WTC11 (cell line): ENCODE data around the gene KIF26A. TPM values are rescaled to one million over a fixed set of nuclear protein-coding genes. Genes with fewer than 3 reads are reported as not detected.

ENCODE experiments used
- ATAC-seq: fragments of 200-7000 bp; cut with Tn5 transposase; 2 replicates; pipeline ENCODE4 v1.10.0; 2021; ENCODE audit warnings: mild to moderate bottlenecking, moderate library complexity
- CTCF ChIA-PET: fragments of 300-600 bp; sonication (Branson Sonifier 250); formaldehyde crosslinking; loops from one replicate; lab custom pipeline; 2021; ENCODE audit warnings: antibody characterized with exemption; lab: Charles Lee
- POLR2A ChIA-PET: fragments of 350-600 bp; sonication (Branson Sonifier 250); formaldehyde crosslinking; loops from one replicate; lab custom pipeline; 2021; ENCODE audit warnings: antibody characterized with exemption; lab: Charles Lee
- DNase-seq: peaks from one replicate; pipeline ENCODE4 v3.0.0; 2021; ENCODE audit warnings: low spot score
- H3K27ac Mint-ChIP-seq: 2 replicates; pipeline ENCODE4 v1.8.0; 2021; ENCODE audit warnings: mixed read lengths
- H3K27me3 Mint-ChIP-seq: 2 replicates; pipeline ENCODE4 v1.8.0; 2021; ENCODE audit warnings: low read depth, mild to moderate bottlenecking, moderate library complexity, mixed read lengths
- H3K36me3 Mint-ChIP-seq: 2 replicates; pipeline ENCODE4 v1.8.0; 2021; ENCODE audit warnings: mixed read lengths
- H3K4me1 Mint-ChIP-seq: 2 replicates; pipeline ENCODE4 v1.8.0; 2022; ENCODE audit warnings: mixed read lengths
- H3K4me3 Mint-ChIP-seq: 2 replicates; pipeline ENCODE4 v1.8.0; 2021; ENCODE audit warnings: mild to moderate bottlenecking, moderate library complexity, mixed read lengths
- H3K9me3 Mint-ChIP-seq: 2 replicates; pipeline ENCODE4 v1.8.0; 2021; ENCODE audit warnings: mixed read lengths
- FOXK1 ChIP-seq: sonication (generic); formaldehyde crosslinking; IDR thresholded peaks from 2 replicates; pipeline ENCODE4 v1.8.0; 2022; ENCODE audit warnings: mild to moderate bottlenecking, moderate library complexity, missing genetic modification reagents
- GABPB1 ChIP-seq: sonication (generic); formaldehyde crosslinking; IDR thresholded peaks from 2 replicates; pipeline ENCODE4 v1.8.1; 2023; ENCODE audit warnings: mild to moderate bottlenecking, missing genetic modification reagents
- GTF2I ChIP-seq: fragments of 250-450 bp; sonication (Bioruptor Pico); conservative IDR thresholded peaks from 2 replicates; pipeline ENCODE4 v1.4.0; 2021; ENCODE audit warnings: mild to moderate bottlenecking
- HMGA2 ChIP-seq: fragments of 250-450 bp; sonication (Bioruptor Pico); IDR thresholded peaks from 2 replicates; pipeline ENCODE4 v1.4.0; 2021; ENCODE audit warnings: mild to moderate bottlenecking, moderate library complexity
- SP1 ChIP-seq: sonication (generic); formaldehyde crosslinking; conservative IDR thresholded peaks from 2 replicates; pipeline ENCODE4 v1.8.1; 2022; ENCODE audit warnings: missing genetic modification reagents
- TCF7 ChIP-seq: sonication (generic); formaldehyde crosslinking; IDR thresholded peaks from 2 replicates; pipeline ENCODE4 v1.8.0; 2022; ENCODE audit warnings: mild to moderate bottlenecking, low read depth, missing genetic modification reagents, moderate library complexity
- TEAD4 ChIP-seq: sonication (generic); formaldehyde crosslinking; IDR thresholded peaks from 2 replicates; pipeline ENCODE4 v1.8.0; 2022; ENCODE audit warnings: mild to moderate bottlenecking, missing genetic modification reagents
- ZNF232 ChIP-seq: sonication (generic); formaldehyde crosslinking; IDR thresholded peaks from 2 replicates; pipeline ENCODE4 v1.8.0; 2022; ENCODE audit warnings: mild to moderate bottlenecking, missing genetic modification reagents
- ZNF671 ChIP-seq: fragments of 250-450 bp; sonication (Bioruptor Pico); IDR thresholded peaks from 2 replicates; pipeline ENCODE4 v1.8.0; 2021; ENCODE audit warnings: mild to moderate bottlenecking
- total RNA-seq: library from RNA; stranded (reverse); gene quantifications from 3 replicates; pipeline ENCODE4 v1.2.3, GENCODE V29; 2021
- TF ChIP-seq, protein P1 (sequence below): sonication (generic); formaldehyde crosslinking; IDR thresholded peaks from 2 replicates; pipeline ENCODE4 v1.8.1; 2023; ENCODE audit warnings: mild to moderate bottlenecking, missing genetic modification reagents, borderline replicate concordance
- TF ChIP-seq, protein P2 (sequence below): fragments of 250-450 bp; sonication (Bioruptor Pico); conservative IDR thresholded peaks from 2 replicates; pipeline ENCODE4 v1.9.0; 2021; ENCODE audit warnings: mild to moderate bottlenecking
- TF ChIP-seq, protein P3 (sequence below): sonication (generic); formaldehyde crosslinking; IDR thresholded peaks from 2 replicates; pipeline ENCODE4 v1.8.1; 2022; ENCODE audit warnings: low read depth, missing genetic modification reagents, borderline replicate concordance
- TF ChIP-seq, protein P4 (sequence below): sonication (generic); formaldehyde crosslinking; IDR thresholded peaks from 2 replicates; pipeline ENCODE4 v1.8.0; 2023; ENCODE audit warnings: missing genetic modification reagents, mild to moderate bottlenecking, borderline replicate concordance
- TF ChIP-seq, protein P5 (sequence below): sonication (generic); formaldehyde crosslinking; IDR thresholded peaks from 2 replicates; pipeline ENCODE4 v1.8.1; 2023; ENCODE audit warnings: mild to moderate bottlenecking, missing genetic modification reagents, moderate library complexity
- TF ChIP-seq, protein P6 (sequence below): sonication (generic); formaldehyde crosslinking; IDR thresholded peaks from 2 replicates; pipeline ENCODE4 v1.8.1; 2022; ENCODE audit warnings: missing genetic modification reagents, borderline replicate concordance
- TF ChIP-seq, protein P7 (sequence below): sonication (generic); formaldehyde crosslinking; IDR thresholded peaks from 2 replicates; pipeline ENCODE4 v1.8.0; 2022; ENCODE audit warnings: missing genetic modification reagents

KIF26A gene
- total RNA-seq, 1 experiment from 2014 or later = 53.4 TPM

DNA sequence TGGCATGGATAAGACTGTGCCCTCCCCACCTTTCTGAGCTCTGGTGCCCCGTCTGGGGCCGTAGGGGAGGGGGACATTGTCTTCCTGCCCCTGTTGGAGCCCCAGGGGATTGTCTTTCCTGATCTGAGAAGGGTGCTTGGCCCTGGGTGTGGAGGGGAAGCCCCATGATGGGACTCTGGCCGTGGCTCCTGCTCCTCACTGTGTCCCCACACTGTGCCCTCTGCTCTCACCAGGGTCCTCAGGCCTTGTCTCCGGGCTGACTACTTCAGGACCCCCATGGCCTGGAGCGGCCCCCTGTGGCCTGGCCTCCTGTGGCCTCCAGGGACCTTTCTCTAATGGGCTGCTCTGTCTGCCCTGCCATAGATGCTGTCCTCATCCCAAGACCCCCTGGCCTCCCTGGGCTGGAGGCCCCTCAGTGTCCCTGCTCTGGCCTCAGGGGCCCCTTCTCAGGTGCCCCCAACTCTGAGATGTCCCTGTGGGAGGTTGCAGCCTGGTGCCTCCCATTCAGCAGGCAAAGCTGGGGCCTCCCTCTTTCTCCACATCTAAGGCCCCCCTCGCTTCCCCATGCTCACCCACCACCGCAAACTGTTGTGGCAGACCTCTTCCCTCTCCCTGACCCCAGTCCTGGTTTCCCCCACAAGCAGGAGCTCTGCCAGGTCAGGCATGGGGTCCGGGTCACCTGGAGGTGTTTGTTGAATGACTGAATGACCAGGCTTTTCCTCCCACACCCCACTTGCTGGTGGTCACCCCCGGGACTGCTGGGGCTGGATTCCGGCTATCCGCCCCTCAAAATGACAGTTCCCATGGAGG, 4.0 kb downstream of the KIF26A start:
- ChIA-PET POLR2A (no interaction called here), CTCF (no interaction called here)
- ATAC-seq (no peak), DNase-seq (no peak)
- H3K4me3 Mint-ChIP-seq = no peak overlapping the region
- TF ChIP-seq FOXK1 (CRISPR knock-in tag) (no peak), TEAD4 (CRISPR knock-in tag) (no peak), TCF7 (CRISPR knock-in tag) (no peak), GTF2I (CRISPR knock-in tag) (no peak), SP1 (no peak), ZNF671 (CRISPR knock-in tag) (no peak), GABPB1 (CRISPR knock-in tag) (no peak), HMGA2 (no peak), ZNF232 (no peak)
- TF ChIP-seq, protein P1, sequence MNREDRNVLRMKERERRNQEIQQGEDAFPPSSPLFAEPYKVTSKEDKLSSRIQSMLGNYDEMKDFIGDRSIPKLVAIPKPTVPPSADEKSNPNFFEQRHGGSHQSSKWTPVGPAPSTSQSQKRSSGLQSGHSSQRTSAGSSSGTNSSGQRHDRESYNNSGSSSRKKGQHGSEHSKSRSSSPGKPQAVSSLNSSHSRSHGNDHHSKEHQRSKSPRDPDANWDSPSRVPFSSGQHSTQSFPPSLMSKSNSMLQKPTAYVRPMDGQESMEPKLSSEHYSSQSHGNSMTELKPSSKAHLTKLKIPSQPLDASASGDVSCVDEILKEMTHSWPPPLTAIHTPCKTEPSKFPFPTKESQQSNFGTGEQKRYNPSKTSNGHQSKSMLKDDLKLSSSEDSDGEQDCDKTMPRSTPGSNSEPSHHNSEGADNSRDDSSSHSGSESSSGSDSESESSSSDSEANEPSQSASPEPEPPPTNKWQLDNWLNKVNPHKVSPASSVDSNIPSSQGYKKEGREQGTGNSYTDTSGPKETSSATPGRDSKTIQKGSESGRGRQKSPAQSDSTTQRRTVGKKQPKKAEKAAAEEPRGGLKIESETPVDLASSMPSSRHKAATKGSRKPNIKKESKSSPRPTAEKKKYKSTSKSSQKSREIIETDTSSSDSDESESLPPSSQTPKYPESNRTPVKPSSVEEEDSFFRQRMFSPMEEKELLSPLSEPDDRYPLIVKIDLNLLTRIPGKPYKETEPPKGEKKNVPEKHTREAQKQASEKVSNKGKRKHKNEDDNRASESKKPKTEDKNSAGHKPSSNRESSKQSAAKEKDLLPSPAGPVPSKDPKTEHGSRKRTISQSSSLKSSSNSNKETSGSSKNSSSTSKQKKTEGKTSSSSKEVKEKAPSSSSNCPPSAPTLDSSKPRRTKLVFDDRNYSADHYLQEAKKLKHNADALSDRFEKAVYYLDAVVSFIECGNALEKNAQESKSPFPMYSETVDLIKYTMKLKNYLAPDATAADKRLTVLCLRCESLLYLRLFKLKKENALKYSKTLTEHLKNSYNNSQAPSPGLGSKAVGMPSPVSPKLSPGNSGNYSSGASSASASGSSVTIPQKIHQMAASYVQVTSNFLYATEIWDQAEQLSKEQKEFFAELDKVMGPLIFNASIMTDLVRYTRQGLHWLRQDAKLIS (CRISPR knock-in tag) = no peak
- TF ChIP-seq, protein P2, sequence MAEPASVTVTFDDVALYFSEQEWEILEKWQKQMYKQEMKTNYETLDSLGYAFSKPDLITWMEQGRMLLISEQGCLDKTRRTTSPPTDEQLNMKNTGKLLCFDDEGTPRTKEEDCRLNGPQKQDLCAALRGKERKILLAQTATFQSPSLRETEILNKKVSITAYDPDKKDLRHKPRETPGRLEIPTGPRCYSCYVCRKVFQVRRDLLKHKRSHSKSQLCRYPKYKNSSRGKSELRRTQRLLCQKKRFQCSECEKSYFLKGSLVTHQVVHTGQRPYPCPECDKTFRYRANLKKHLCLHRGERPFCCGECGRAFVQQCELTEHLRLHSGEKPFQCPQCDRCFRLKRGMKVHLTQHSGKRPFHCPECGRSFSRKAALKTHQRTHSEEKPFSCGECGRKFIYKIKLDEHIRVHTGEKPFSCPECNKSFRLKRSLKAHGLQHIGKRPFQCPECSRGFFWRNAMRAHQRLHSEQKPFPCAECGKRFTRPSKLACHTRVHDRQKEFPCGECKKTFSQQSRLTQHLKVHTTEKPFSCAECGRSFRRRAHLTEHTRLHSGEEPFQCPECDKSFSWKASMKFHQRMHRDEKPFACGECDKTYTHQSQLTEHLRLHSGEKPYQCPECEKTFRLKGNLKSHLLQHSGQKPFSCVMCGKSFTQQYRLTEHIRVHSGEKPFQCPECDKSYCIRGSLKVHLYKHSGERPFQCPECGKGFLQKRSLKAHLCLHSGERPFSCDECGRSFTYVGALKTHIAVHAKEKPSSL = no peak
- TF ChIP-seq, protein P3, sequence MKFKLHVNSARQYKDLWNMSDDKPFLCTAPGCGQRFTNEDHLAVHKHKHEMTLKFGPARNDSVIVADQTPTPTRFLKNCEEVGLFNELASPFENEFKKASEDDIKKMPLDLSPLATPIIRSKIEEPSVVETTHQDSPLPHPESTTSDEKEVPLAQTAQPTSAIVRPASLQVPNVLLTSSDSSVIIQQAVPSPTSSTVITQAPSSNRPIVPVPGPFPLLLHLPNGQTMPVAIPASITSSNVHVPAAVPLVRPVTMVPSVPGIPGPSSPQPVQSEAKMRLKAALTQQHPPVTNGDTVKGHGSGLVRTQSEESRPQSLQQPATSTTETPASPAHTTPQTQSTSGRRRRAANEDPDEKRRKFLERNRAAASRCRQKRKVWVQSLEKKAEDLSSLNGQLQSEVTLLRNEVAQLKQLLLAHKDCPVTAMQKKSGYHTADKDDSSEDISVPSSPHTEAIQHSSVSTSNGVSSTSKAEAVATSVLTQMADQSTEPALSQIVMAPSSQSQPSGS (CRISPR knock-in tag) = no peak
- TF ChIP-seq, protein P4, sequence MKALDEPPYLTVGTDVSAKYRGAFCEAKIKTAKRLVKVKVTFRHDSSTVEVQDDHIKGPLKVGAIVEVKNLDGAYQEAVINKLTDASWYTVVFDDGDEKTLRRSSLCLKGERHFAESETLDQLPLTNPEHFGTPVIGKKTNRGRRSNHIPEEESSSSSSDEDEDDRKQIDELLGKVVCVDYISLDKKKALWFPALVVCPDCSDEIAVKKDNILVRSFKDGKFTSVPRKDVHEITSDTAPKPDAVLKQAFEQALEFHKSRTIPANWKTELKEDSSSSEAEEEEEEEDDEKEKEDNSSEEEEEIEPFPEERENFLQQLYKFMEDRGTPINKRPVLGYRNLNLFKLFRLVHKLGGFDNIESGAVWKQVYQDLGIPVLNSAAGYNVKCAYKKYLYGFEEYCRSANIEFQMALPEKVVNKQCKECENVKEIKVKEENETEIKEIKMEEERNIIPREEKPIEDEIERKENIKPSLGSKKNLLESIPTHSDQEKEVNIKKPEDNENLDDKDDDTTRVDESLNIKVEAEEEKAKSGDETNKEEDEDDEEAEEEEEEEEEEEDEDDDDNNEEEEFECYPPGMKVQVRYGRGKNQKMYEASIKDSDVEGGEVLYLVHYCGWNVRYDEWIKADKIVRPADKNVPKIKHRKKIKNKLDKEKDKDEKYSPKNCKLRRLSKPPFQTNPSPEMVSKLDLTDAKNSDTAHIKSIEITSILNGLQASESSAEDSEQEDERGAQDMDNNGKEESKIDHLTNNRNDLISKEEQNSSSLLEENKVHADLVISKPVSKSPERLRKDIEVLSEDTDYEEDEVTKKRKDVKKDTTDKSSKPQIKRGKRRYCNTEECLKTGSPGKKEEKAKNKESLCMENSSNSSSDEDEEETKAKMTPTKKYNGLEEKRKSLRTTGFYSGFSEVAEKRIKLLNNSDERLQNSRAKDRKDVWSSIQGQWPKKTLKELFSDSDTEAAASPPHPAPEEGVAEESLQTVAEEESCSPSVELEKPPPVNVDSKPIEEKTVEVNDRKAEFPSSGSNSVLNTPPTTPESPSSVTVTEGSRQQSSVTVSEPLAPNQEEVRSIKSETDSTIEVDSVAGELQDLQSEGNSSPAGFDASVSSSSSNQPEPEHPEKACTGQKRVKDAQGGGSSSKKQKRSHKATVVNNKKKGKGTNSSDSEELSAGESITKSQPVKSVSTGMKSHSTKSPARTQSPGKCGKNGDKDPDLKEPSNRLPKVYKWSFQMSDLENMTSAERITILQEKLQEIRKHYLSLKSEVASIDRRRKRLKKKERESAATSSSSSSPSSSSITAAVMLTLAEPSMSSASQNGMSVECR = no peak
- TF ChIP-seq, protein P5, sequence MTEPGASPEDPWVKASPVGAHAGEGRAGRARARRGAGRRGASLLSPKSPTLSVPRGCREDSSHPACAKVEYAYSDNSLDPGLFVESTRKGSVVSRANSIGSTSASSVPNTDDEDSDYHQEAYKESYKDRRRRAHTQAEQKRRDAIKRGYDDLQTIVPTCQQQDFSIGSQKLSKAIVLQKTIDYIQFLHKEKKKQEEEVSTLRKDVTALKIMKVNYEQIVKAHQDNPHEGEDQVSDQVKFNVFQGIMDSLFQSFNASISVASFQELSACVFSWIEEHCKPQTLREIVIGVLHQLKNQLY (CRISPR knock-in tag) = no peak
- TF ChIP-seq, protein P6, sequence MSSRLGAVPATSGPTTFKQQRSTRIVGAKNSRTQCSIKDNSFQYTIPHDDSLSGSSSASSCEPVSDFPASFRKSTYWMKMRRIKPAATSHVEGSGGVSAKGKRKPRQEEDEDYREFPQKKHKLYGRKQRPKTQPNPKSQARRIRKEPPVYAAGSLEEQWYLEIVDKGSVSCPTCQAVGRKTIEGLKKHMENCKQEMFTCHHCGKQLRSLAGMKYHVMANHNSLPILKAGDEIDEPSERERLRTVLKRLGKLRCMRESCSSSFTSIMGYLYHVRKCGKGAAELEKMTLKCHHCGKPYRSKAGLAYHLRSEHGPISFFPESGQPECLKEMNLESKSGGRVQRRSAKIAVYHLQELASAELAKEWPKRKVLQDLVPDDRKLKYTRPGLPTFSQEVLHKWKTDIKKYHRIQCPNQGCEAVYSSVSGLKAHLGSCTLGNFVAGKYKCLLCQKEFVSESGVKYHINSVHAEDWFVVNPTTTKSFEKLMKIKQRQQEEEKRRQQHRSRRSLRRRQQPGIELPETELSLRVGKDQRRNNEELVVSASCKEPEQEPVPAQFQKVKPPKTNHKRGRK (CRISPR knock-in tag) = no peak
- TF ChIP-seq, protein P7, sequence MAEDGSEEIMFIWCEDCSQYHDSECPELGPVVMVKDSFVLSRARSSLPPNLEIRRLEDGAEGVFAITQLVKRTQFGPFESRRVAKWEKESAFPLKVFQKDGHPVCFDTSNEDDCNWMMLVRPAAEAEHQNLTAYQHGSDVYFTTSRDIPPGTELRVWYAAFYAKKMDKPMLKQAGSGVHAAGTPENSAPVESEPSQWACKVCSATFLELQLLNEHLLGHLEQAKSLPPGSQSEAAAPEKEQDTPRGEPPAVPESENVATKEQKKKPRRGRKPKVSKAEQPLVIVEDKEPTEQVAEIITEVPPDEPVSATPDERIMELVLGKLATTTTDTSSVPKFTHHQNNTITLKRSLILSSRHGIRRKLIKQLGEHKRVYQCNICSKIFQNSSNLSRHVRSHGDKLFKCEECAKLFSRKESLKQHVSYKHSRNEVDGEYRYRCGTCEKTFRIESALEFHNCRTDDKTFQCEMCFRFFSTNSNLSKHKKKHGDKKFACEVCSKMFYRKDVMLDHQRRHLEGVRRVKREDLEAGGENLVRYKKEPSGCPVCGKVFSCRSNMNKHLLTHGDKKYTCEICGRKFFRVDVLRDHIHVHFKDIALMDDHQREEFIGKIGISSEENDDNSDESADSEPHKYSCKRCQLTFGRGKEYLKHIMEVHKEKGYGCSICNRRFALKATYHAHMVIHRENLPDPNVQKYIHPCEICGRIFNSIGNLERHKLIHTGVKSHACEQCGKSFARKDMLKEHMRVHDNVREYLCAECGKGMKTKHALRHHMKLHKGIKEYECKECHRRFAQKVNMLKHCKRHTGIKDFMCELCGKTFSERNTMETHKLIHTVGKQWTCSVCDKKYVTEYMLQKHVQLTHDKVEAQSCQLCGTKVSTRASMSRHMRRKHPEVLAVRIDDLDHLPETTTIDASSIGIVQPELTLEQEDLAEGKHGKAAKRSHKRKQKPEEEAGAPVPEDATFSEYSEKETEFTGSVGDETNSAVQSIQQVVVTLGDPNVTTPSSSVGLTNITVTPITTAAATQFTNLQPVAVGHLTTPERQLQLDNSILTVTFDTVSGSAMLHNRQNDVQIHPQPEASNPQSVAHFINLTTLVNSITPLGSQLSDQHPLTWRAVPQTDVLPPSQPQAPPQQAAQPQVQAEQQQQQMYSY (CRISPR knock-in tag) = no peak
- no peaks in the 10 kb centered on the region for H3K36me3 Mint-ChIP-seq
- no peak overlapping the region for H3K27ac Mint-ChIP-seq
- peaks cover 1% of the 10 kb centered on the region for H3K27me3 Mint-ChIP-seq
- H3K9me3 Mint-ChIP-seq = no peaks in the 10 kb centered on the region
- peaks cover 35% of the 10 kb centered on the region for H3K4me1 Mint-ChIP-seq
